ENCODE results near the gene IL2RA. TPM values are rescaled to one million over a fixed set of nuclear protein-coding genes. Genes with fewer than 3 reads are reported as not detected.
A peak's percentile ranks its signal among the peaks of the same experiment; 100 is the strongest.

The IL2RA gene
- total and polyA plus RNA-seq, 2 donors (not counting 1 experiment from before 2014, with no cell fraction given): 7.2 to 56.7 TPM

GRCh38 chr10:6074489-6075301, 12.5 kb upstream of the IL2RA start:
- Histone ChIP-seq H3K4me2 (replicated peaks; ENCODE audit: low read depth, low read length, poor library complexity, severe bottlenecking) (no peak overlapping the region), H3K27me3 (replicated peaks in 1 of 4; ENCODE audit: control extremely low read depth in 1 of 4, control insufficient read depth in 3 of 4, insufficient read depth in 4 of 4, low read length in 3 of 4) (no peaks in the 10 kb centered on the region), H3K9ac (ENCODE audit: low read length) (no peak overlapping the region), H3K79me2 (ENCODE audit: control insufficient read depth, insufficient read depth, low read length) (no peaks in the 10 kb centered on the region), H2AFZ (ENCODE audit: insufficient read depth, low read depth, low read length, poor library complexity, severe bottlenecking) (no peak overlapping the region), H3K36me3 (replicated peaks in 1 of 2; ENCODE audit: control extremely low read depth in 1 of 2, control insufficient read depth in 1 of 2, extremely low read depth in 1 of 2, insufficient read depth in 2 of 2, low read length in 1 of 2) (no peaks in the 10 kb centered on the region), H3K27ac (ENCODE audit: low read length in 2 of 2) (no peak overlapping the region), H3K9me3 (ENCODE audit: control extremely low read depth in 1 of 3, control insufficient read depth in 2 of 3, insufficient read depth in 1 of 3, low read length in 2 of 3) (no peaks in the 10 kb centered on the region), H3K4me3 (ENCODE audit: control extremely low read depth in 1 of 5, extremely low read depth in 1 of 5, insufficient read depth in 1 of 5, low read depth in 2 of 5, low read length in 4 of 5) (no peak overlapping the region), H4K20me1 (ENCODE audit: control insufficient read depth, insufficient read depth, low read length, poor library complexity, severe bottlenecking) (no peaks in the 10 kb centered on the region), H3K4me1 (ENCODE audit: control insufficient read depth in 2 of 2, insufficient read depth in 2 of 2, low read length in 2 of 2) (peaks cover 35 to 38% of the 10 kb centered on the region in 2 donors)
- ChIA-PET POLR2A (interaction anchor here (0.7 to 2.2 kb wide), 2 partner anchors 11 to 74 kb away, joined by 10 to 11 read pairs; no protein-coding TSS in a partner anchor), CTCF (interaction anchor here (1.6 to 13.4 kb wide), 4 partner anchors 10 to 61 kb away, joined by 5 to 163 read pairs (median 17); no protein-coding TSS in a partner anchor)
- TF ChIP-seq EZH2 (IDR thresholded peaks at IDR 0.05; ENCODE audit: borderline replicate concordance, insufficient read depth, low read depth, low read length, poor library complexity, severe bottlenecking) (no peak), CTCF (IDR thresholded peaks at IDR 0.05) (no peak)
- Mint-ChIP-seq H3K4me3 (no peak overlapping the region), H3K4me1 (peaks cover 46% of the 10 kb centered on the region), H3K27me3 (no peaks in the 10 kb centered on the region), H3K27ac (peak overlapping the region; percentile 61), H3K9me3 (ENCODE audit: insufficient read depth) (no peaks in the 10 kb centered on the region)
- ATAC-seq (ENCODE audit: low read depth) (no peak), DNase-seq (no peak)
- WGBS (ENCODE audit: insufficient coverage): 96% methylated on average over 17 of the region's 17 CpGs
- intact Hi-C loops (cut with micrococcal nuclease): no loop called here
